Esophagus muscularis mucosa (tissue), 3 donors: ENCODE measurements around the gene VSTM5.

Experiments used
- POLR2A ChIP-seq: fragments of 450-650 bp; IDR thresholded peaks from one replicate; pipeline ENCODE4 v1.6.1; 2017; ENCODE audit warnings: antibody characterized with exemption, moderate library complexity, mild to moderate bottlenecking, low read depth
- POLR2AphosphoS5 ChIP-seq, 2 donors: sonication (generic); formaldehyde crosslinking; IDR thresholded peaks; one replicate each; pipeline ENCODE4 v1.6.1; 2017; ENCODE audit warnings: antibody characterized with exemption in 2 of 2
- TF ChIP-seq, protein P1 (sequence below), 3 experiments: fragments of 200-600 bp in 2 of 3; fragments of 450-650 bp in 1 of 3; sonication (generic) in 2 of 3; IDR thresholded peaks; one replicate each; pipeline ENCODE4 v1.5.1; 2017 to 2019; ENCODE audit warnings: antibody characterized with exemption in 3 of 3, mild to moderate bottlenecking in 2 of 3, moderate library complexity in 1 of 3

- TF ChIP-seq, protein P1, sequence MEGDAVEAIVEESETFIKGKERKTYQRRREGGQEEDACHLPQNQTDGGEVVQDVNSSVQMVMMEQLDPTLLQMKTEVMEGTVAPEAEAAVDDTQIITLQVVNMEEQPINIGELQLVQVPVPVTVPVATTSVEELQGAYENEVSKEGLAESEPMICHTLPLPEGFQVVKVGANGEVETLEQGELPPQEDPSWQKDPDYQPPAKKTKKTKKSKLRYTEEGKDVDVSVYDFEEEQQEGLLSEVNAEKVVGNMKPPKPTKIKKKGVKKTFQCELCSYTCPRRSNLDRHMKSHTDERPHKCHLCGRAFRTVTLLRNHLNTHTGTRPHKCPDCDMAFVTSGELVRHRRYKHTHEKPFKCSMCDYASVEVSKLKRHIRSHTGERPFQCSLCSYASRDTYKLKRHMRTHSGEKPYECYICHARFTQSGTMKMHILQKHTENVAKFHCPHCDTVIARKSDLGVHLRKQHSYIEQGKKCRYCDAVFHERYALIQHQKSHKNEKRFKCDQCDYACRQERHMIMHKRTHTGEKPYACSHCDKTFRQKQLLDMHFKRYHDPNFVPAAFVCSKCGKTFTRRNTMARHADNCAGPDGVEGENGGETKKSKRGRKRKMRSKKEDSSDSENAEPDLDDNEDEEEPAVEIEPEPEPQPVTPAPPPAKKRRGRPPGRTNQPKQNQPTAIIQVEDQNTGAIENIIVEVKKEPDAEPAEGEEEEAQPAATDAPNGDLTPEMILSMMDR (IDR thresholded peaks at IDR 0.05) = no peak
- no peak for TF ChIP-seq POLR2A
- no peak for TF ChIP-seq POLR2AphosphoS5 (IDR thresholded peaks at IDR 0.05)
Observed at GRCh38 chr11:93850594-93851018, at the start of gene VSTM5.
